Forelimb muscle (tissue), 1 donor: ENCODE data around the gene CASP5. TPM values are rescaled to one million over a fixed set of nuclear protein-coding genes. Genes with fewer than 3 reads are reported as not detected.

Source experiments
- DNase-seq: peaks from one replicate; pipeline ENCODE4 v3.0.0-alpha.2; 2013; ENCODE audit warnings: low read depth
- polyA plus RNA-seq: library from polyadenylated mRNA; unstranded; fragments of 120-200 nt; gene quantifications from one replicate; pipeline ENCODE4 v1.2.1, GENCODE V29; 2013; ENCODE audit not compliant: insufficient read length

The CASP5 gene
- polyA plus RNA-seq, 1 donor, result not detected

DNA sequence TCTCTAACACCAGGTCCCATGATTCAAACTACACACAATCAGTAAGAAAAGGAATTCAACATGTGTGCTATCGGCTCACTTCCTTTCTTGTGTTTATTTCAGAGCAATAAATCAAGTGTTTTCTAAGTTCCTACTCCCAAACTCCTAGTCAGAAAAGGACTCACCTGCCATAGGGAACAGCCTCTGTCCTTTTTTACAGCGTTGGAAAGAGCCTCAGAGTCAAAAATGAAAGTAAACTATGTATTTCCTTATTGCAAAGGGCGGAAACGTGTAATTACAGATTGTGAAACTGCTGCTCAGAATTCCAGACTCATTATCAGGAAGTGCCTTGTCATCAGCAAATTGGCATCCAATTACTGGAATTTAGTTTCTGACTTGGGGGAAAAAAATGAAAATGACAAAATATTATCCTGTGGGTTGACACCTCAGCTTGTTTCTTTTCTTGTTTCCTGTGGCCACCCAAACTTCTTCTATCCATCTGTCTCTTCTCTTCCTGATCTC, 54.6 kb downstream of the CASP5 start, which contains the start of gene CASP4:
Gene CASP4, minus strand, starts transcription at position 220 of the 501 bp plus-strand sequence. Its CDS starts 49 bp downstream, at position 171.
- peak; percentile 59 for DNase-seq

DNA sequence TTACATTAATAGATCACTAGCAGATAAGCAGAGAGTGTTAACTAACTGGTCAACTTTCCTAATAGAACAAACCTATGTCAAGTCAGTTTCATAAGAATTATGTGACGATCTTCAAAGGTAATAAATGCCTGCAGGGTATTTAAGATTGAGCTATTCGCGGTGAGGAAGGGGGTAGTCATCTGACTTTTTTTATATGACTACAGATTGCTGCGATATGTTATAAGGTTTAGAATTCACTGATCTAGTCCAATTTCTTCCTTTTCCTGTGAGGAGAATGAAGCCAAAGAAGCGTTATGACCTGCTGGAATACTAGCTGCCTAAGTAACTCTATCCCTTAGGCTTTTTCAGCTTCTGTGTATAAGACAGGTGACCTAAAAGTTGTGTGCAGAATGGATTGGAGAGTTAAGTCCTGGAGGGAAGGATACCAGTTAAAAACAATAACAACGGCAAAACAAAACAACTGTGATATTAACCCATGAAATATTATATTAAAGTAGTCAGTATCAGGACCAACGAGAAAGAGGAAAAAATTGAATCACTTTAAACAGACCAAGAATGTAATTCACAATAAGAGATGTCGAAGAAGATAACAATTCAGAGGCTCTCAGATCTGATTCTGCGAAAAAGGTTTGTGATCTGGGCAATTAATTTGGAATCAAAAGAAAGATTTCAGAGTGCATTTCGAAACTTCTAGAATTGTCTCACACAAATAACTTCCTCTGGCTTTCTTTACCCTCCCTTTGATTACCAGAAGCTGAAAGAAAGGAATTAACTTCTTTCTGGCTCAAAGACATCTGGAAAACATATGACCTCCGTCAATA, 55.2 kb downstream of the CASP5 start:
- peak; percentile 4 for DNase-seq

DNA sequence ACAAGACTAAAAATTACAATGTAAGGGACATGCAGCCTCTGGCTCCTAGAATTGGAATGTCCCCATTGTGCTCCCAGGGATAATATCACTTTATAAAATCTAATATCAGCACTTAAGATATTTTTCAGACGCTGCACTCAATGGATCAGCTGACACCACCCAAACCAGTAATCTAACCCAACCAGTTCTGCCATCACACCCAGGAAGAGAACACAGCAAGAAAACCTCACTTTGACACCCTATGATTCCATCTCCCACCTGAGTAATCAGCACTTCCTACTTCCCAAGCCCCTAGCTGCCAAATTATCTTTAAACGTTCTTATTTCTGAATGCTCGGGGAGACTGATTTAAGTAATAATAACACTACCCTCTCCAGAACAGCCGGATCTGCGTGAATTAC, 57.2 kb downstream of the CASP5 start:
- no peak for DNase-seq

DNA sequence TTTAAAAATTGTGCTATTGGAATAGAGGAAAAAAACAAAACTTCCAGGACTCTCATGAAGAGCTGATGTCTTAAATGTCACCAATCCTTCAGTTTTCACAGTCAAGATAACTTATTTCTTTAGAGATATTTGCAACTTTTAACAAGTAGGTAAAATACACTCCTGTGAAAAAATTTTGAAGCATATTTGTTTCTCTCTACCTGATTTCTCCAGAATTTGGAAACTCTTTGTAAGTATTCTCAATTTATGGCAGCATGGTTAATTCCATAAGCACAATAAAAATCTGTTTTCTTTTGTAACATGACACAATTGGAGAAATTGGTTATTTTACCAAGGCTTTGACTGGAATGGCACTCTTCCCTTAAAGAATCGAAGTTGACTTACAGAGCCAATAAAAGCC, 58.7 kb downstream of the CASP5 start:
- DNase-seq, result no peak

DNA sequence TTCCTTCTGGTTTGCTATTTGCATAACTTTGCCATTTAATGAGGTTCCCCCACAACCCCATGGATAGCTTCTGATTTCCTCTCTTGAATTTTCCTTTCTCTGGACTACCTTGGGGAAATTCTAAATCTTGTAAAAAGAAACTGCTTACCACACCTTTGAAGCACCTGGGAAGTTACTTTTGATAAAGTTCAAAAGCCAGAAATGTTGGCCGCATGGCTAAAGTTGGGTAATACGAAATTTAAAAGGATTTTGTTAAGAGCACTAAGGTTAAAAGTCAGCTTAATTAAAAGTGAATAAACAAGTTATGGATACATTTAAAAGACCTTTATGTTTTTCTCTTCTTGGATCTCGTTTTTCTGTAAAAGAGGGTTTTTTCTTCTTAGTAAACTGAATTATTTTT, 60.1 kb downstream of the CASP5 start:
- DNase-seq, result no peak

DNA sequence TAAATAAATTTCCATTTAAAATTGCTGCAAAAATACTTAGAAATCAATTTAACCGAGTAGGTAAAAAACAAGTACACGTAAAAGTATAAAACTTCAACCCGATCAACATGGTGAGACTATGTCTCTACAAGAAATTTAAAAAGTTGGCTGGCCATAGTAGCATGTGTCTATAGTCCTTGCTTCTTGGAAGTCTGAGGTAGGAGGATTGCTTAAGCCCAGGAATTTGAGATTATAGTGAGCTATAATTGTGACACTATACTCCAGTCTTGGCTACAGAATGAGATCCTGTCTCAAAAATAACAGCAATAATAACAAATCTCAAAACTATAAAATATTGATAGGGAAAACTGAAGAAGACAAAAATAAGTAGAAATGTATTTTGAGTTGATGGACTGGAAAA, 65.7 kb downstream of the CASP5 start:
- DNase-seq, result no peak

DNA sequence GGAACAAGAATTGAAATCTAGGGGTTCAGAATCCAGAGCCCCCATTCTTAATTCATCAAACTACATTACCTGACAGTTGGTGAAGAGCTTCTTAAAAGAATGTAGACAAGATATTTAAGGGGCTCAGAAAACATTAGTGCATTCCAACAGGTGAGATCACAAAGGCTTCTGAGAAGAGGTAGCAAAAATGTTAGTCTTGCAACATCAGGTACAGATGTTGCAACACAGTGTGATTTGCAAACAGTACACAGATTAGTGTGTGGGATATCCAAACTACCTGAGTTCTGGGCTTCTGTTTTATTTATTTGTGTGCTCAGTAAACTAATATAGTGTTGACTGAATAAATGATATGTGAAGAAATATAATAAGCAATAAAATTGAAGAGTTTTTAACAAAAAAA, 66.4 kb downstream of the CASP5 start:
- DNase-seq, result no peak

DNA sequence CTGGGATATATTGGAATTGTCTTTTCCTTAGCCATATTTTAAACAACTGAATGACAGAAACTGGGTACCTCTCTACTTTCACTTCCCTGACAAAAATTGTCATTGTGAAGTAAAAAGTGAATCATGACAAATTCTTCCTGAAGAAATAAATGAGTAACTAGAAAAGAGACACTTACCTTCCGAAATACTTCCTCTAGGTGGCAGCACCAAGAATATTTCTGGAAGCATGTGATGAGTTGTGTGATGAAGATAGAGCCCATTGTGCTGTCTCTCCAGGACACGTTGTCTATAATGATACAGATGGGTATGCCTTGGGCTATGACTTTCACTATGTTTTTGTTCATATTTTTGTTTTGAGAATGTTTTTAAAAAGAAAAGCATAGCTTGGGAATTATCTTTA, 76.1 kb downstream of the CASP5 start:
- DNase-seq, result peak; percentile 5

Other genes with a start within 250 kb of the CASP5 start
- 0.34 TPM for gene CASP12, start 124.7 kb downstream of the CASP5 start, polyA plus RNA-seq
- 23.0 TPM for gene CASP4, start 54.6 kb downstream of the CASP5 start, polyA plus RNA-seq
- gene CASP1, start 12.0 kb upstream of the CASP5 start, polyA plus RNA-seq, result 6.5 TPM
- gene CARD16, start 22.2 kb upstream of the CASP5 start, polyA plus RNA-seq, result 5.3 TPM
- not detected for gene CARD18, start 116.6 kb upstream of the CASP5 start, polyA plus RNA-seq